Osteoblast (primary cell): ENCODE data around the gene LASP1. TPM values are rescaled to one million over a fixed set of nuclear protein-coding genes. Genes with fewer than 3 reads are reported as not detected.

ENCODE experiments used
- DNase-seq: peaks from one replicate; pipeline ENCODE4 v3.0.0; 2011; ENCODE audit warnings: low spot score, mixed read lengths; ENCODE audit not compliant: insufficient read length; ENCODE audit errors: missing footprints
- H2AFZ ChIP-seq: 2 replicates; pipeline ENCODE4 v1.6.0; 2011; ENCODE audit warnings: mild to moderate bottlenecking, low read length
- H3K27ac ChIP-seq: 2 replicates; pipeline ENCODE4 v1.5.1; 2011; ENCODE audit warnings: mild to moderate bottlenecking, low read depth, low read length, moderate library complexity
- H3K27me3 ChIP-seq: 2 replicates; pipeline ENCODE4 v1.6.0; 2012; ENCODE audit warnings: mild to moderate bottlenecking, control low read depth, inconsistent platforms, low read length, moderate library complexity; ENCODE audit not compliant: insufficient read depth
- H3K36me3 ChIP-seq: 2 replicates; pipeline ENCODE4 v1.5.1; 2011; ENCODE audit warnings: mild to moderate bottlenecking, low read length, control low read depth, moderate library complexity; ENCODE audit not compliant: insufficient read depth
- H3K4me1 ChIP-seq: 2 replicates; pipeline ENCODE4 v1.5.1; 2011; ENCODE audit warnings: mild to moderate bottlenecking, low read length, control low read depth, moderate library complexity; ENCODE audit not compliant: insufficient read depth
- H3K4me2 ChIP-seq: 2 replicates; pipeline ENCODE4 v1.6.0; 2011; ENCODE audit warnings: mild to moderate bottlenecking, low read length; ENCODE audit not compliant: insufficient read depth
- H3K4me3 ChIP-seq: fragments of 200-600 bp; sonication (generic); 3 replicates; pipeline ENCODE4 v1.5.1; 2012; ENCODE audit warnings: mild to moderate bottlenecking, low read length, inconsistent platforms; ENCODE audit not compliant: insufficient read depth
- H3K79me2 ChIP-seq: 2 replicates; pipeline ENCODE4 v1.6.0; 2012; ENCODE audit warnings: mild to moderate bottlenecking, low read length, control low read depth, inconsistent platforms; ENCODE audit not compliant: insufficient read depth
- H3K9me3 ChIP-seq: 2 replicates; pipeline ENCODE4 v1.5.1; 2011; ENCODE audit warnings: low read depth, low read length, control low read depth
- H4K20me1 ChIP-seq: 2 replicates; pipeline ENCODE4 v1.6.0; 2012; ENCODE audit warnings: mild to moderate bottlenecking, low read length, control low read depth; ENCODE audit not compliant: insufficient read depth
- total RNA-seq: library from RNA; depleted of rRNA; stranded (reverse); fragments of >200 nt; gene quantifications from 2 replicates; pipeline ENCODE4 v1.2.3, GENCODE V29; 2012
- TF ChIP-seq, protein P1 (sequence below): IDR thresholded peaks from 2 replicates; pipeline ENCODE4 v1.5.1; 2011; ENCODE audit warnings: mild to moderate bottlenecking, low read depth, low read length, moderate library complexity; ENCODE audit errors: extremely low read depth

Gene LASP1
- total RNA-seq, 1 donor: 228 TPM

DNA sequence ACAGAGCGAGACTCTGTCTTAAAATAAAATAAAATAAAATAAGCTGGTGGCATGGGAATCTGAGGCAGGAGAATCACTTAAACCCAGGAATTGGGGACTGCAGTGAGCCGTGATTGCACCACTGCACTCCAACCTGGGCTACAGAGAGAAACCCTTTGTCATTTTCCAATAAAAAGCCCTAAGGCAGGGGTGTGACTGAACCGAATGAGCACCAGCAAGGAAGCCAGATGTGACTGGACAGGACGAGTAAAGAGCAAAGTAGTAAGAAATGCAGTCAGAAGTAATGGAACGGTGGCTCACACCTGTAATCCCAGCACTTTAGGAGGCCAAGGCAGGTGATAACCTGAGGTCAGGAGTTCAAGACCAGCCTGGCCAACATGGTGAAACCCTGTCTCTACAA, 12.6 kb upstream of the LASP1 start:
- Histone ChIP-seq H4K20me1 (peaks cover 12% of the 10 kb centered on the region), H3K9me3 (no peaks in the 10 kb centered on the region), H3K36me3 (peaks cover 6% of the 10 kb centered on the region), H2AFZ (no peak overlapping the region), H3K79me2 (peaks cover 13% of the 10 kb centered on the region), H3K4me1 (peaks cover 3% of the 10 kb centered on the region), H3K27me3 (no peaks in the 10 kb centered on the region), H3K4me2 (no peak overlapping the region), H3K4me3 (no peak overlapping the region), H3K27ac (no peak overlapping the region)
- TF ChIP-seq, protein P1, sequence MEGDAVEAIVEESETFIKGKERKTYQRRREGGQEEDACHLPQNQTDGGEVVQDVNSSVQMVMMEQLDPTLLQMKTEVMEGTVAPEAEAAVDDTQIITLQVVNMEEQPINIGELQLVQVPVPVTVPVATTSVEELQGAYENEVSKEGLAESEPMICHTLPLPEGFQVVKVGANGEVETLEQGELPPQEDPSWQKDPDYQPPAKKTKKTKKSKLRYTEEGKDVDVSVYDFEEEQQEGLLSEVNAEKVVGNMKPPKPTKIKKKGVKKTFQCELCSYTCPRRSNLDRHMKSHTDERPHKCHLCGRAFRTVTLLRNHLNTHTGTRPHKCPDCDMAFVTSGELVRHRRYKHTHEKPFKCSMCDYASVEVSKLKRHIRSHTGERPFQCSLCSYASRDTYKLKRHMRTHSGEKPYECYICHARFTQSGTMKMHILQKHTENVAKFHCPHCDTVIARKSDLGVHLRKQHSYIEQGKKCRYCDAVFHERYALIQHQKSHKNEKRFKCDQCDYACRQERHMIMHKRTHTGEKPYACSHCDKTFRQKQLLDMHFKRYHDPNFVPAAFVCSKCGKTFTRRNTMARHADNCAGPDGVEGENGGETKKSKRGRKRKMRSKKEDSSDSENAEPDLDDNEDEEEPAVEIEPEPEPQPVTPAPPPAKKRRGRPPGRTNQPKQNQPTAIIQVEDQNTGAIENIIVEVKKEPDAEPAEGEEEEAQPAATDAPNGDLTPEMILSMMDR: no peak
- no peak for DNase-seq

DNA sequence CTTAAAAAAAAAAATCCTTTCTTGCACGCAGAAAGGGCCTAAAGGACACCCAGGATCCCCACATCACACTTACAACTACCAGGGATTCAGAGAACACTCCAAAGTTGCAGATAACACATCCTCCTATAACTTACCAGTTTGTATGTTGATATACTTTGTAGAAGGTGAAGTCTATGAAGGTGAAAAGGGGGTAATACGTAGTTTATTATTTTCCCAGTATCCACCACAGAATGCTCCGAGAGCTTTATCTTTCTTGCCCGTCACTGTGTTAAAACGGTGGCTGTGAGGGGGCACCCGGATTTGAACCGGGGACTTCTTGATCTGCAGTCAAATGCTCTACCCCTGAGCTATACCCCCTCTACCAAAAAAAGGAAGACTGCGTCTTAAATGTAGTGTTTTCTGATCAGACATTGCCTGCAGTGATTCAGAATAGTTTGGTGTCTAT, 8.4 kb upstream of the LASP1 start:
- H2AFZ ChIP-seq: peak overlapping the region; percentile 73
- H3K27ac ChIP-seq: no peak overlapping the region
- no peaks in the 10 kb centered on the region for H4K20me1 ChIP-seq
- peak; percentile 76 for DNase-seq
- H3K4me1 ChIP-seq: peaks cover 11% of the 10 kb centered on the region
- no peaks in the 10 kb centered on the region for H3K9me3 ChIP-seq
- TF ChIP-seq, protein P1: no peak
- no peak overlapping the region for H3K4me2 ChIP-seq
- H3K79me2 ChIP-seq: no peaks in the 10 kb centered on the region
- no peak overlapping the region for H3K4me3 ChIP-seq
- no peaks in the 10 kb centered on the region for H3K27me3 ChIP-seq
- H3K36me3 ChIP-seq: no peaks in the 10 kb centered on the region

DNA sequence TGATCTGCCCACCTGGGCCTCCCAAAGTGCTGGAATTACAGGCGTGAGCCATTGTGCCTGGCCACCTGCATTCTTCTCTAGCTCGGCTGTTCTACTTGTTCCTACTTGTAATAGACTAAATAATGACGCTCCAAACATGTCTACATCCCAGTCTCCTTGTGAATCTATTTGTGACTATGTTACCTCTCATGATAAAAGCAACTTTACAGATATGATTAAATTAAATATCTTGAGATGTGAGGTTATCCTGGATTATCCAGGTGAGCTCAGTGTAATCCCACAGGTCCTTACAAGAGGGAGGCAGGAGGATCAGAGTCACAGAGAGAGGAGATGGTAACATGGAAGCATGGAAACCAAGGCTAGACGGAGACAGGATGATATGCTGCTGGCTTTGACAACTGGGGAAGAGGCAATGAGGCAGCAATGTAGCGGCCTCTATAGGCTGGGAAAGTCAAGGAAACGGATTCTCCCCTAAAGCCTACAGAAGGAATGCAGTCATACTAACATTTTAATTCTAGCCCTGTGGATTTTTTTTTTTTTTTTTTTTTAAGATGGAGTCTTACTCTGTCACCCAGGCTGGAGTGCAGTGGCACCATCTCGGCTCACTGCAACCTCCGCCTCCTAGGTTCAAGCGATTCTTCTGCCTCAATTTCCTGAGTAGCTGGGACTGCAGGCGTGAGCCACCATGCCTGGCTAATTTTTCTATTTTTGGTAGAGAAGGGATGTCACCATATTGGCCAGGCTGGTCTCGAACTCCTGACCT, 5.0 kb upstream of the LASP1 start:
- Histone ChIP-seq H3K36me3 (no peaks in the 10 kb centered on the region), H3K27me3 (no peaks in the 10 kb centered on the region), H3K4me3 (no peak overlapping the region), H3K4me2 (no peak overlapping the region), H3K4me1 (peaks cover 23% of the 10 kb centered on the region), H4K20me1 (no peaks in the 10 kb centered on the region), H2AFZ (no peak overlapping the region), H3K9me3 (no peaks in the 10 kb centered on the region), H3K79me2 (no peaks in the 10 kb centered on the region), H3K27ac (no peak overlapping the region)
- no peak for DNase-seq
- TF ChIP-seq, protein P1: peak; percentile 56

DNA sequence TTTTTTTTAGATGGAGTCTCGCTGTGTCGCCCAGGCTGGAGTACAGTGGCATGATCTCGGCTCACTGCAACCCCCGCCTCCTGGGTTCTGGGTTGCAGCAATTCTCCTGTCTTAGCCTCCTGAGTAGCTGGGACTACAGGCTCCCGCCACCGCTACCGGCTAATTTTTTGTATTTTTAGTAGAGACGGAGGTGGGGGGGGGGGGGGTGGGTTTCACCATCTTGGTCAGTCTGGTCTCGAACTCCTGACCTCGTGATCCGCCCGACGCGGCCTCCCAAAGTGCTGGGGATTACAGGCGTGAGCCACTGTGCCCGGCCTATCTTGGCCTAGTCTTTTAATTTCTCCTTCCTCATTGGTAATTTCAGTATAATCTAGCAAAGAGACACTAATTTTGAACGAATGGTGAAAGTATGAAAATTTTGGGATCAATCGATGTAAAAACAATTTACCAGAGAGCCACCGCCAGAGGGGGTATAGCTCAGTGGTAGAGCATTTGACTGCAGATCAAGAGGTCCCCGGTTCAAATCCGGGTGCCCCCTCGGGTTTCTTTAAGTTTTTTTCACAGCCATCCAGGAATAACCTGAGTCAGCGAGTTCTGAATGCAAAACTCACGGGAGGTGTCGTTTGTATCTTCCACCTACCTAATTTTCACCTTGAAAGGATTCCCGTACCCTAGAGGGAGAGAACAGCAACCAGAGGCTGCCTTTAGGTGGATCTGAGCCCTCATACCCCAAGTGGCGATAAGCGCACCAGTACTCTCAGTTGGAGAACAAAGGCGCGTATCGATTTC, 2.5 kb upstream of the LASP1 start:
- peaks cover 14% of the 10 kb centered on the region for H4K20me1 ChIP-seq
- peak overlapping the region; percentile 82 for H3K27ac ChIP-seq
- peak overlapping the region; percentile 86 for H2AFZ ChIP-seq
- H3K4me1 ChIP-seq: peaks cover 33% of the 10 kb centered on the region
- peak overlapping the region; percentile 83 for H3K4me2 ChIP-seq
- H3K9me3 ChIP-seq: no peaks in the 10 kb centered on the region
- peaks cover 5% of the 10 kb centered on the region for H3K36me3 ChIP-seq
- DNase-seq: peak; percentile 85
- peak overlapping the region; percentile 100 for H3K4me3 ChIP-seq
- no peaks in the 10 kb centered on the region for H3K27me3 ChIP-seq
- TF ChIP-seq, protein P1: peak; percentile 36
- H3K79me2 ChIP-seq: peaks cover 25% of the 10 kb centered on the region
